Measurements from ENCODE around the gene ZEB2.

DNA sequence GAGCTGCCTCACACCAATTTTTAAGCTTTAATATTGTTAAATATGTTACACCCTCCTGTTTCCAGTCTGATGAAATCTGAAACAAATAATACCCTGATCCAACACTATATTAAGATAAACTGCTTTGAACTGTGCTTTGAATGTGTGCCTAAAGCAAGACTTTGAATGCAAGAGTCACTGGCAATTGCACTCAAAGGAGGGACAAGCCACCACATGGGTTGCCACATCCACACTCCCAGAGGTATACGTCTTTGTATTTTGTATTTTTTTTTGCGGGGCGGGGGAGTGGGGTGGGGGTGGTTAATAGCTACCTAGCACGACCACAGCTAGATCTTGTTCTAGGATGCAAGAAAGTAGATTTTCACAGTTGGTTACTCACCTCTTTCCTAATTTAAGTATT, 1.8 kb upstream of the ZEB2 start:
- TF ChIP-seq ATF3 (IDR thresholded peaks at IDR 0.05; ENCODE audit: insufficient read depth, low read depth, low read length) (no peak), MAFK (IDR thresholded peaks at IDR 0.05; ENCODE audit: low read depth, low read length) (no peak), SP2 (IDR thresholded peaks at IDR 0.05; ENCODE audit: low read length) (no peak), POLR2AphosphoS5 (IDR thresholded peaks at IDR 0.05; ENCODE audit: low read depth, low read length) (no peak), USF2 (IDR thresholded peaks at IDR 0.05; ENCODE audit: low read length) (no peak), CEBPB (IDR thresholded peaks at IDR 0.05; ENCODE audit: low read depth, low read length) (no peak), ASH2L (IDR thresholded peaks at IDR 0.05; ENCODE audit: low read length) (no peak), SIN3A (conservative IDR thresholded peaks at IDR 0.05 in 1 of 2, IDR thresholded peaks at IDR 0.05 in 1 of 2; ENCODE audit: low read depth in 1 of 2, low read length in 2 of 2) (no peak), CHD2 (IDR thresholded peaks at IDR 0.05; ENCODE audit: low read length) (no peak), TAF1 (IDR thresholded peaks at IDR 0.05; ENCODE audit: low read depth, low read length) (no peak)
- TF ChIP-seq, protein P1, sequence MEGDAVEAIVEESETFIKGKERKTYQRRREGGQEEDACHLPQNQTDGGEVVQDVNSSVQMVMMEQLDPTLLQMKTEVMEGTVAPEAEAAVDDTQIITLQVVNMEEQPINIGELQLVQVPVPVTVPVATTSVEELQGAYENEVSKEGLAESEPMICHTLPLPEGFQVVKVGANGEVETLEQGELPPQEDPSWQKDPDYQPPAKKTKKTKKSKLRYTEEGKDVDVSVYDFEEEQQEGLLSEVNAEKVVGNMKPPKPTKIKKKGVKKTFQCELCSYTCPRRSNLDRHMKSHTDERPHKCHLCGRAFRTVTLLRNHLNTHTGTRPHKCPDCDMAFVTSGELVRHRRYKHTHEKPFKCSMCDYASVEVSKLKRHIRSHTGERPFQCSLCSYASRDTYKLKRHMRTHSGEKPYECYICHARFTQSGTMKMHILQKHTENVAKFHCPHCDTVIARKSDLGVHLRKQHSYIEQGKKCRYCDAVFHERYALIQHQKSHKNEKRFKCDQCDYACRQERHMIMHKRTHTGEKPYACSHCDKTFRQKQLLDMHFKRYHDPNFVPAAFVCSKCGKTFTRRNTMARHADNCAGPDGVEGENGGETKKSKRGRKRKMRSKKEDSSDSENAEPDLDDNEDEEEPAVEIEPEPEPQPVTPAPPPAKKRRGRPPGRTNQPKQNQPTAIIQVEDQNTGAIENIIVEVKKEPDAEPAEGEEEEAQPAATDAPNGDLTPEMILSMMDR (IDR thresholded peaks at IDR 0.05; ENCODE audit: control extremely low read depth in 1 of 3, insufficient read depth in 1 of 3, low read depth in 1 of 3, low read length in 3 of 3), result no peak
- TF ChIP-seq, protein P2, sequence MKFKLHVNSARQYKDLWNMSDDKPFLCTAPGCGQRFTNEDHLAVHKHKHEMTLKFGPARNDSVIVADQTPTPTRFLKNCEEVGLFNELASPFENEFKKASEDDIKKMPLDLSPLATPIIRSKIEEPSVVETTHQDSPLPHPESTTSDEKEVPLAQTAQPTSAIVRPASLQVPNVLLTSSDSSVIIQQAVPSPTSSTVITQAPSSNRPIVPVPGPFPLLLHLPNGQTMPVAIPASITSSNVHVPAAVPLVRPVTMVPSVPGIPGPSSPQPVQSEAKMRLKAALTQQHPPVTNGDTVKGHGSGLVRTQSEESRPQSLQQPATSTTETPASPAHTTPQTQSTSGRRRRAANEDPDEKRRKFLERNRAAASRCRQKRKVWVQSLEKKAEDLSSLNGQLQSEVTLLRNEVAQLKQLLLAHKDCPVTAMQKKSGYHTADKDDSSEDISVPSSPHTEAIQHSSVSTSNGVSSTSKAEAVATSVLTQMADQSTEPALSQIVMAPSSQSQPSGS (IDR thresholded peaks at IDR 0.05; ENCODE audit: low read length), result no peak
